NCI-H2196 (cell line): ENCODE results near the gene UVRAG.
"Not testable (repeated sequence)": the region's sequence is repeated elsewhere in the genome, so short reads cannot be mapped to it uniquely, and the experiment has no call there.

Source experiments
- DNase-seq: peaks from one replicate; lab custom pipeline; 2025; ENCODE audit not compliant: unreplicated experiment; lab: John Stamatoyannopoulos, UW

The UVRAG gene

GRCh38 chr11:75873417-75874221 is 58.6 kb downstream of the UVRAG start:
- no peak for DNase-seq

GRCh38 chr11:75874684-75875341 is 59.8 kb downstream of the UVRAG start:
- DNase-seq: no peak

DNA sequence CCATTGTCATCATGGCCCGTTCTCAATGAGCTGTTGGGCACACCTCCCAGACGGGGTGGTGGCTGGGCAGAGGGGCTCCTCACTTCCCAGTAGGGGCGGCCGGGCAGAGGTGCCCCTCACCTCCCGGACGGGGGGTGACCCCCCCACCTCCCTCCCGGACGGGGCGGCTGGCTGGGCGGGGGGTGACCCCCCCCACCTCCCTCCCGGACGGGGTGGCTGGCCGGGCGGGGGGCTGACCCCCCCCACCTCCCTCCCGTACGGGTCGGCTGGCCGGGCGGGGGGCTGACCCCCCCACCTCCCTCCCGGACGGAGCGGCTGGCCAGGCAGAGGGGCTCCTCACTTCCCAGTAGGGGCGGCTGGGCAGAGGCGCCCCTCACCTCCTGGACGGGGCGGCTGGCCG is 62.3 kb downstream of the UVRAG start:
- DNase-seq: not testable (repeated sequence)

- not testable (repeated sequence) for DNase-seq
Measured at GRCh38 chr11:75877931-75878330, 62.9 kb downstream of the UVRAG start.

DNA sequence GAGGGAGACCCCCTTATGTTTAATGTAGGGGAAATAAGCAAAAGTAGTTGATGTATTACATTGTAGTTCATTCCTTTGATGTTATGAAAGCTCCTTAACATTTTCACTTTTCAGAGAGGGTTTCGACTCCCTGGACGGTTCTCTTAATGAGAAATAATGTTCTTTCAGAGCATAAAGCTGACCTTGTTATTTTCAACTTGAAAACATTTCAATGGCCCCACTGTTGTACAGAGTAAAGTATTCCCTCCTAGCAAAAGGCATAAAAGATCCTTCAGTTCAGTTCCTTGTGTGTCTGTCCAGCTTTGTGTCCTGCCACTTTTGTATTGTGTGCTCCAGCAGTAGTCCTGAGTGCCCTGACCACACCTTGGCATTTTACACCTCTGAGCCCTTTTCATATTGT is 63.9 kb downstream of the UVRAG start:
- no peak for DNase-seq

DNA sequence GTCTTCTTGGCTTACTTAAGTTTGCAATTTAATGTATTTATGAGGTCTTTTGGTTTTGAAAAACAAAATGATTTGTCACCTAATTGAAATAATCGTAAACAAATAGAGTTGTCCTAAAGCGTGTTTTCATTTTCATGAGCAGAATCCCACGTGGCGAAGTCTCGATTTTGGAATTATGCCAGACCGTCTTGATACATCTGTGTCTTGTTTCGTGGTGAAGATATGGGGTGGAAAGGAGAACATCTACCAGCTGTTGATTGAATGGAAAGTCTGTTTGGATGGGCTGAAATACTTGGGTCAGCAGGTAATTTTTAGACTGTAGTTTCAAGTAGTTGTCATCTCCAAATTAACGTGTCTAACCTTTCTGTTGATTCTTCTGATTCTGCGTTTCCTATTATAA is 64.7 kb downstream of the UVRAG start:
- no peak for DNase-seq

DNA sequence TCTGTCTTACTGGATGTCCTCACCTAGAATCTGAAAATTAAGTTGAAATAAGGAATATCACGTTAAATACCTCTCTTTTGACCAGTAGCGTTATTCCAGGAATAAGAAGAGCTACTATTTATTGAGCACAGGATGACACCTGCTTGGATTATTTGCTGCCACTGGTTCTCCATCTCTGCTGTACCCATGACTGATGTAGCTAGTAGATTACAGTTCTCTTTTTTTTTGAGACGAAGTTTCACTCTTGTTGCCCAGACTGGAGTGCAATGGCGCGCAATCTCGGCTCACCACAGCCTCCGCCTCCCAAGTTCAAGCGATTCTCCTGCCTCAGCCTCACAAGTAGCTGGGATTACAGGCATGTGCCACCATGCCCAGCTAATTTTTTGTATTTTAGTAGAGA is 65.3 kb downstream of the UVRAG start:
- not testable (repeated sequence) for DNase-seq

DNA sequence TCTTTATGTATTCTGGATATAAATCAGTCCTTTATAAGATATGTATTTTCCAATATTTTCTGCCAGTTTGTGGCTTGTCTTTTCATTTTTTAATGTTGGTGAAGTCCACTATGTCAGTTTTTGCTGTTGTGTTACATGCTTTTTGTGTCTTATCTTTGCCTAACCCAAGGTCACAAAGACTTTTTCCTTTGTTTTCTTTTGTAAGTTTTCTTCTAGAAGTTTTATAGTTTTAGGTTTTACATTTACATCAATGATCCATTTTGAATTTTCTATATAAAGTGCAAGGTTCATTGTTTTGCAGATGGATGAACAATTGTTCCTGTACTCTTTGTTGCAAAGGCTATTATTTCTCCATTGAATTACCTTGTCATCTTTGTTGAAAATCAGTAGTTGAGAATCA is 69.3 kb downstream of the UVRAG start:
- DNase-seq: no peak

DNA sequence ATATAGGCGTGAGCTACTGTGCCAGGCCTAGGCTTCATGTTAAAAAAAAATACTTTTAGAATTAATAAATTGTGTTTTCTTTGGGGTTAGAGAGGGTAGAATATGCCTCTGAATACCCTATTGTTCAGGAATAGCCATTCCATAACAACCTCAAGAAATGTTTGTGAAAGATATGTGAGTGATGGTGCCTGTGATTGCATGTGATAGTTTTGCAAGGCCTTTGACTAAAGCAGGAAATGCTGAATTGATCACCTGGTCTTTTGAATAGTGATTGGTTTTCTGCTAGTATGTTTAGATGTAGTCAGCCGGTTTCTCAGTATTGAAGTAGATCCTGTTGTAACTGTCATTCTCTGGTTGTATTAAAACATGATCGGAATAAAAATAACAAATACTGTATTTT is 73.4 kb downstream of the UVRAG start:
- DNase-seq: no peak

- no peak for DNase-seq
Measured at GRCh38 chr11:75891947-75892739, 77.1 kb downstream of the UVRAG start.

- no peak for DNase-seq
Measured at GRCh38 chr11:75893251-75893650, 78.2 kb downstream of the UVRAG start.

DNA sequence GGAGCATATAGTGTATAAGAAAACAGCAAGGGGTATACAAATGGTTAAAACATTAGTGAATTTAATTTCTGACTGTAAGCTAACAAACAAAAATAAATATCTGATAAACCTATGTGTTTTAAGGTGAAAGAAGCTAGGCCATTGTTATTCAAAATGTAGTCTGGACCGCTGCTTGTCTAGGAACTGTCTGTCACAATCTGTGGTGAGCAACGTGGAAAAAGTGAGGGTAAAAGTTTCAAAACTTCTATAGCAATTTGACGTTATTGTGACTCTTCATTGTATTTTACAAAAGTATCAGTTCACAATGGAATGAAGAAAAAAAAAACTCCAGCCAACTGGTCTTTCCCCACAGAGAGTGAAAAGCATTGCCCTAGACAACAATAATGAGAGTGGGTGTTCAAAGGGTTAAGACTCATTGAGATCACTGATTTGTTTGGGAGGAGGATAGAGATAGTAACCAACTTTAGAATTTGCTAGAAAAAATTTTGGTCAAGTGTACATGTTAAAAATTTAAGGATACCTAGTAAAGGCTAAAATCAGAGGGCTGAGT is 79.1 kb downstream of the UVRAG start:
- no peak for DNase-seq

GRCh38 chr11:75896843-75897419 is 81.9 kb downstream of the UVRAG start:
- peak; percentile 50 for DNase-seq

GRCh38 chr11:75898871-75899270 is 83.9 kb downstream of the UVRAG start:
- DNase-seq: no peak

DNA sequence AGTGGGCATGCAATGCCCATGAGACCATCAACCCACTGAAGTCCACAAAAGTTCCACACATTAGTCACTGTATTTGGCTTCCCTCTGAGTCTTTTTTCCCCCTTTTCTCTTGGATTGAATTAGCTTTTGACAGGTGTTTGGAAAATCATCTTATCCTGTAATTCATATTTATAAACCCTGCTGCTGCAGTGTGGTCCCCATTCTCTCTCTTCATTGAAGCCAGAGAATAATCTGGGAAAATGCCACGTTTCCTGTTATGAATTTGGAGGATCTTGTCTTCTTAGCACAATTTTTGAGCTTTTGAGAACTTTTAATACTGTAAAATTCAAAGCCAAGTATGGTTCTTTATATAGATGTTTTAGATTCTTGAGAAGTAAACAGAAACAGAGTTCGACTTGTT is 84.8 kb downstream of the UVRAG start:
- no peak for DNase-seq

DNA sequence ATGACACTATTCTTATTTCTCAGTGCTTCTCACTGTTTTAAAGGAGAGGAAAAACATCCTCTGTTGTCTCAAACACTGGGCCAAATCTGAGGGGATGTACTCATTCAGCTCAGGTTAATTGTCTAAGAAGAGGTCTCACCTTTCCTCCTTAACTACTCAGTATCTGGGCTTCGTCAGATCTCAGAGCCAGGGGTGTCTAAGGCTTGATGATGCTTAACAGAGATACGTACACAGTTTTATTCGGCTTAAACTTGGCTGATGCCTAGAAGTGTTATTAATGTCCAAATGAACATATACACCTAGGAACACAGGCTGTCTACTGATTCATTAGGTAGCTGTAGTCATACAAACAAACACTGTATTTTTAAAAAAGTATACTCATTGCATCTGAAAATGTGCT is 85.8 kb downstream of the UVRAG start:
- no peak for DNase-seq

DNA sequence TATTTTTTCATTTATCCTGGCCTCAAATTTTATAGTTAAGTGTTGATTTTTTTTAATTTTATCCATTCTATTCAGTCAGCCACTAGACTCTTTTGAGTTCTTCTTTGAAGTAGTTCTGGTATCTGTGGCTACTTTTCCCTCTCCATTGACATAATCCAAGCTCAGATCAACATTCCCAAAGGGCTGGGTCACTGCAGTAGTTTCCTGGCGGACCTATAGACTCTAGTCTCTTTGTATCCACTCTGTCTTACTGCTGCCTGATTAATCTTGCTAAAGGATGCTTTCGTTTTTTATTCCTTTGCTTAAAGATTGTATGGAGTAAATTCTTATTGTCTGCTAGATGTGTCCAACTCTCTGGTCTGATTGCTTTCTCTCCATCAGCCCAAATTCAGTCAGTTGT is 87.6 kb downstream of the UVRAG start:
- no peak for DNase-seq

DNA sequence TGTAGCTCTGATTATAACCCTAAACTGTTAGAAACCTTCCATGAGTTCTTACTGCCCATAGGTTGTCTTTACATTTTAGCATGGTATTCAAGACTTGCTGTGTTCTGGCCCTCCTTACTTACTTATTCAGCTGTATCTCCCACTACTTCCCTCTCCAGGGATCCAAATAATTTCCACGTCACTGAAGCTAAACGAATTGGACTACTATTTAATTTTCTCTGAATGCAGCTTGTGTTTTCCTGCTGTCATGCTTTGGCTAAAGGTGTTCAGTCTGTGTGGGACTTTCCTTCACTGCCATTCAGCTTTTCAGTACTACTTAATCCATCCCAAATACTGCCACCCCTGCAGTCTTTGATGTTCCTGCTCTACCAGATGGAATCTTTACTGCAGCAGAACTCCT is 88.3 kb downstream of the UVRAG start:
- DNase-seq: no peak

- DNase-seq: no peak
Measured at GRCh38 chr11:75905434-75905833, 90.4 kb downstream of the UVRAG start.

DNA sequence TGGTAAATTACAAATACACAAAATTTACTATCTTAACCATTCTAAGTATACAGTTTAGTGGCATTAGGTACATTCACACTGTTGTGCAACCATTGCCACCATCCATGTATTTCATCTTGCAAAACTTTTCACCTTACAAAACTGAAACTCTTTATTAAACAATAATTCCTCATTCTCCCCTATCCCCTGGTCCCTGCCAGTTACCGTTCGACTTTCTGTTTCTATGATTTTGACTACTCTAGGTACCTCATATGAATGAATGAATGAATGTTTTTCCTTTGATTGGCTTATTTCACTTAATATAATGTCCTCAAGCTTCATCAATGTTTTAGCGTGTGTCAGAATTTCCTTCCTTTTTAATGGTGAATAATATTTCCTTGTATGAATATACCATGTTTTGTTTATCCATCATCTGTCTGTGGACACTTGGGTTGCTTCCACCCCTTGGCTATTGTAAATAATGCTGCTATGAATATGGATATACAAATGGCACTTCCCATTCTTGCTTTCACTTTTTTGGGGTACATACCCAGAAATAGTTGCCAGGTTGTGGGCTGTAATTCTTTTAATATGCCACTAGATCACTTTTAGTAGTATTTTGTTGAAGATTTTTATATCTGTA is 93.0 kb downstream of the UVRAG start:
- DNase-seq: no peak
